Activated CD4-positive, alpha-beta T cell treated with anti-CD3 and anti-CD28 coated beads, Interleukin-2, amount 10 ng/mL, durations not matched to agents 24 days and 14 days (primary cell): ENCODE measurements around the gene TAS2R46. TPM values are rescaled to one million over a fixed set of nuclear protein-coding genes. Genes with fewer than 3 reads are reported as not detected.

ENCODE experiments used
- DNase-seq: peaks from one replicate; pipeline ENCODE4 v3.0.0; 2022
- H3K27ac Mint-ChIP-seq: one replicate; pipeline ENCODE4 v1.8.0; 2022; ENCODE audit warnings: mild to moderate bottlenecking, mixed read lengths
- H3K27me3 Mint-ChIP-seq: one replicate; pipeline ENCODE4 v1.8.0; 2022; ENCODE audit warnings: mixed read lengths
- H3K36me3 Mint-ChIP-seq: one replicate; pipeline ENCODE4 v1.8.0; 2022; ENCODE audit warnings: low read depth, mild to moderate bottlenecking, mixed read lengths
- H3K4me1 Mint-ChIP-seq: one replicate; pipeline ENCODE4 v1.8.0; 2021; ENCODE audit warnings: mixed read lengths
- H3K4me3 Mint-ChIP-seq: one replicate; pipeline ENCODE4 v1.8.0; 2022; ENCODE audit warnings: mild to moderate bottlenecking, moderate library complexity, mixed read lengths
- H3K9me3 Mint-ChIP-seq: one replicate; pipeline ENCODE4 v1.8.0; 2021; ENCODE audit warnings: mixed read lengths
- intact Hi-C: fragments of 100-400 bp; cut with micrococcal nuclease; formaldehyde crosslinking; loops from one replicate; pipeline ENCODE4 v1.15.1; 2023
- total RNA-seq: library from RNA; stranded (reverse); gene quantifications from 2 replicates; pipeline ENCODE4 v1.2.3, GENCODE V29; 2022

TAS2R46 gene
- total RNA-seq, 1 donor from 2014 or later, result 1.3 TPM

DNA sequence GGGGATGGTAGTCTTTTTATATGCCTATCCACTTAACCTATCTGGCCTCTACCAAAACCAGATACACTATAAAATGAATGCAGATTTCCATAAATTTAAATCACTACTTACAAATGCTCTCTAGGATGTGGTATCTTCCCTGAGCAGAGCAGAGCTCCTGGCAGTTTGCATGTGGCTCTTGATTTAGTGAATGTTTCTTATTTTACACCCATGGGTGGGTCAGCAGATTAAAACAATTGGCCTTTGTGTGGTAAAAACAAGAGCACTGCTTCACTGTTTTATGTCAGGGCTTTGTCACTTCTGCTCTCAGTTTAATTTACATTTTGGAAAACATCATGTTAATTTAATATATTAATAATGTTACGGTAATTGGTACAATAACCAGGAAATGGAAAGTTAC, 45.2 kb downstream of the TAS2R46 start:
- Mint-ChIP-seq H3K4me3 (no peak overlapping the region), H3K36me3 (peaks cover 11% of the 10 kb centered on the region), H3K27me3 (no peaks in the 10 kb centered on the region), H3K4me1 (peaks cover 4% of the 10 kb centered on the region), H3K9me3 (no peaks in the 10 kb centered on the region), H3K27ac (no peak overlapping the region)
- intact Hi-C loops, result loop anchor here (5.0 kb wide), 1 partner anchor 55 kb away; no protein-coding TSS in a partner anchor
- no peak for DNase-seq

- Mint-ChIP-seq H3K9me3 (no peaks in the 10 kb centered on the region), H3K36me3 (peaks cover 9% of the 10 kb centered on the region), H3K27me3 (no peaks in the 10 kb centered on the region), H3K4me1 (peaks cover 2% of the 10 kb centered on the region), H3K27ac (no peak overlapping the region), H3K4me3 (no peak overlapping the region)
- no peak for DNase-seq
- intact Hi-C loops, result loop anchor here (5.0 kb wide), 1 partner anchor 56 kb away; no protein-coding TSS in a partner anchor
Observed at GRCh38 chr12:11015775-11016430, 46.2 kb downstream of the TAS2R46 start.

DNA sequence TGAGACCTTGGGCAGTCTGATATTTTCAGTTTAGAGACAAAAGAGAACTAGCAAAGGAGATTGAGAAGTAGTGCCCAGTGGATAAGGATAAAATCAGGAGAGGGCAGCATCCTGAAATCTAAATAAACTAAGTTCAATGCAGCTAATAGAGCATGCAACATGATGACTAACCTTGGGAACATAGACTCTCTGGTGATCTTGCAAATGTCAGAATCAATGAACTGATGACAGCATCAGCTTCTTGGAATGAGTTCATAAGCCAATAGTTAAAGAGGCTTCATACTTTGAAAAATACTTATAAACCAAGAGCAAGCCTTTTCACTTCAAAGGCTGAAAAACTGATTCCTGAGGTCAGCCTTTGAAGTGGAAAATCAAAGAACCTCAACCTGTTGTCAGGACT, 47.9 kb downstream of the TAS2R46 start:
- Mint-ChIP-seq H3K9me3 (peaks cover 3% of the 10 kb centered on the region), H3K36me3 (peaks cover 9% of the 10 kb centered on the region), H3K4me1 (peaks cover 2% of the 10 kb centered on the region), H3K27me3 (no peaks in the 10 kb centered on the region), H3K27ac (no peak overlapping the region), H3K4me3 (no peak overlapping the region)
- DNase-seq, result no peak
- intact Hi-C loops, result no loop called here

Other genes with a start within 250 kb of the TAS2R46 start
- 0.26 TPM in 1 of 2 replicates, not detected in the other for gene TAS2R10, start 235.9 kb downstream of the TAS2R46 start, total RNA-seq
- 0.62 and 2.0 TPM in 2 replicates for gene PRR4, start 212.8 kb downstream of the TAS2R46 start, total RNA-seq
- 18.2 and 22.4 TPM in 2 replicates for gene PRH1, start 178.0 kb downstream of the TAS2R46 start, total RNA-seq
- gene TAS2R13, start 152.7 kb downstream of the TAS2R46 start, total RNA-seq, result 1.1 and 1.3 TPM in 2 replicates
- gene PRH2, start 133.1 kb downstream of the TAS2R46 start, total RNA-seq, result not detected in 2 replicates
- 2.7 and 3.5 TPM in 2 replicates for gene TAS2R14, start 123.0 kb downstream of the TAS2R46 start, total RNA-seq
- 0.56 and 1.0 TPM in 2 replicates for gene TAS2R50, start 75.4 kb downstream of the TAS2R46 start, total RNA-seq
- gene TAS2R20, start 64.0 kb downstream of the TAS2R46 start, total RNA-seq, result 2.0 and 2.1 TPM in 2 replicates
- gene TAS2R19, start 39.7 kb downstream of the TAS2R46 start, total RNA-seq, result 2.9 and 3.9 TPM in 2 replicates
- 3.5 and 4.3 TPM in 2 replicates for gene TAS2R31, start 30.9 kb downstream of the TAS2R46 start, total RNA-seq
- gene TAS2R43, start 30.0 kb upstream of the TAS2R46 start, total RNA-seq, result 1.2 and 1.3 TPM in 2 replicates
- 3.1 and 4.4 TPM in 2 replicates for gene TAS2R30, start 72.3 kb upstream of the TAS2R46 start, total RNA-seq
- 9.5 and 10.1 TPM in 2 replicates for gene SMIM10L1, start 108.9 kb upstream of the TAS2R46 start, total RNA-seq
- gene TAS2R42, start 124.6 kb upstream of the TAS2R46 start, total RNA-seq, result not detected in 2 replicates
- not detected in 2 replicates for gene PRB3, start 207.4 kb upstream of the TAS2R46 start, total RNA-seq
- gene PRB4, start 248.1 kb upstream of the TAS2R46 start, total RNA-seq, result not detected in 2 replicates